AG04449 (cell line): ENCODE measurements around the gene RCBTB1.

Source experiments
- CTCF ChIA-PET: fragments of 350-600 bp; formaldehyde crosslinking; extraction: SDS; loops from one replicate; lab custom pipeline; 2021; ENCODE audit warnings: antibody characterized with exemption; lab: Yijun Ruan, JAX
- POLR2A ChIA-PET: fragments of 400-600, 350-600 bp; formaldehyde crosslinking; extraction: SDS; loops from one replicate; lab custom pipeline; 2020; ENCODE audit warnings: antibody characterized with exemption, inconsistent platforms; lab: Yijun Ruan, JAX
- DNase-seq: peaks from one replicate; pipeline ENCODE4 v3.0.0-alpha.2; 2010; ENCODE audit warnings: low read depth, low spot score
- H3K4me3 ChIP-seq: 2 replicates; pipeline ENCODE4 v1.5.1; 2011; ENCODE audit warnings: low read depth, mild to moderate bottlenecking, control low read depth, low read length
- TF ChIP-seq, protein P1 (sequence below): IDR thresholded peaks from one replicate; pipeline ENCODE4 v1.5.1; 2011; ENCODE audit warnings: mild to moderate bottlenecking, moderate library complexity, low read length, control low read depth, inconsistent platforms; ENCODE audit not compliant: insufficient read depth; ENCODE audit errors: missing control alignments

RCBTB1 gene

DNA sequence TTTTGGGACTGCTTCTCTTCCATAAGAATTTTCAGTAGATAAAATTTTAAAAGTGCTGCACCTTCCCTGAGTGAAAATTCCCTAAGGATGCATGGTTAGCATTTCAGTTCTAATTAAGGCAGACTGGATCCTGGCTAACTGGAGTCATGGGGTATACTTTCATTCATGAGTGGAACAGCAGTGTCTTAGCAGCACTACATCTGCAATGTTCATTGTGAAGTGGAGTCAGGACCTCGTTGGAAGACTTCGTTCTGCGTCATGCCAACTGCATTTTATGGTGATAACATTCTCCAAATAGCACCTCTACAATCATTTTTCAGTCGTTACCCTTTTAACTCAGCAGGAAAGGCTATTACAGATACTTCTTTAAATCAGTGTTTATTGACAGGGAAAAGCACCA lies 64.1 kb downstream of the RCBTB1 start:
- TF ChIP-seq, protein P1, sequence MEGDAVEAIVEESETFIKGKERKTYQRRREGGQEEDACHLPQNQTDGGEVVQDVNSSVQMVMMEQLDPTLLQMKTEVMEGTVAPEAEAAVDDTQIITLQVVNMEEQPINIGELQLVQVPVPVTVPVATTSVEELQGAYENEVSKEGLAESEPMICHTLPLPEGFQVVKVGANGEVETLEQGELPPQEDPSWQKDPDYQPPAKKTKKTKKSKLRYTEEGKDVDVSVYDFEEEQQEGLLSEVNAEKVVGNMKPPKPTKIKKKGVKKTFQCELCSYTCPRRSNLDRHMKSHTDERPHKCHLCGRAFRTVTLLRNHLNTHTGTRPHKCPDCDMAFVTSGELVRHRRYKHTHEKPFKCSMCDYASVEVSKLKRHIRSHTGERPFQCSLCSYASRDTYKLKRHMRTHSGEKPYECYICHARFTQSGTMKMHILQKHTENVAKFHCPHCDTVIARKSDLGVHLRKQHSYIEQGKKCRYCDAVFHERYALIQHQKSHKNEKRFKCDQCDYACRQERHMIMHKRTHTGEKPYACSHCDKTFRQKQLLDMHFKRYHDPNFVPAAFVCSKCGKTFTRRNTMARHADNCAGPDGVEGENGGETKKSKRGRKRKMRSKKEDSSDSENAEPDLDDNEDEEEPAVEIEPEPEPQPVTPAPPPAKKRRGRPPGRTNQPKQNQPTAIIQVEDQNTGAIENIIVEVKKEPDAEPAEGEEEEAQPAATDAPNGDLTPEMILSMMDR = no peak
- ChIA-PET POLR2A (no interaction called here), CTCF (no interaction called here)
- H3K4me3 ChIP-seq = no peak overlapping the region
- no peak for DNase-seq

GRCh38 chr13:49517461-49517860 lies 67.9 kb downstream of the RCBTB1 start:
- TF ChIP-seq, protein P1 = no peak
- H3K4me3 ChIP-seq = no peak overlapping the region
- DNase-seq = no peak
- POLR2A ChIA-PET = no interaction called here
- CTCF ChIA-PET = interaction anchor here (1.0 to 1.1 kb wide), 2 partner anchors 11 to 36 kb away, joined by 3 read pairs; no protein-coding TSS in a partner anchor

- ChIA-PET POLR2A (no interaction called here), CTCF (interaction anchor here (1.0 to 1.3 kb wide), 3 partner anchors 10 to 35 kb away, joined by 3 to 4 read pairs (median 3); no protein-coding TSS in a partner anchor)
- no peak overlapping the region for H3K4me3 ChIP-seq
- TF ChIP-seq, protein P1 = no peak
- DNase-seq = no peak
Observed at GRCh38 chr13:49516467-49516866, 68.9 kb downstream of the RCBTB1 start.

DNA sequence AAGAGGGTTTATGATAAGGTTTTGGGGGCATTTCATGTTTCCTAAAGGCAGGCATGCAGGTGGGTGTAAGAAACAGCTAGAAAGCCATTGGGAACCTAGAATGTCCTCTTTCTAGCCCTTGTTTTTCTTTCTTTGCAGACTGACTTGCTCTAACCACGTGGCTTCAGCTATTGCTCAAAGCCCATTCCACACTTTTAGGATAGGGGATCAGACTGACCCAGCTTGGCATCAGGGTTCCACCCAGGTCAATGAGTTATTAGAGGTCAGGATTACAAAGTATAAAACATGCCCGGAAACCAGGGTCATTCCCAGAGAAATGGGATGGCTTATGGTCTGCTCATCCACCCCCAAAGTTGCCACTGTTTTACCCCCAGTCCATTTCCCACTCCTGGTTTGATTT lies 72.8 kb downstream of the RCBTB1 start:
- TF ChIP-seq, protein P1 = no peak
- ChIA-PET POLR2A (interaction anchor here (0.6 kb wide), 1 partner anchor 16 kb away, joined by 3 read pairs; no protein-coding TSS in a partner anchor), CTCF (no interaction called here)
- H3K4me3 ChIP-seq = no peak overlapping the region
- no peak for DNase-seq

DNA sequence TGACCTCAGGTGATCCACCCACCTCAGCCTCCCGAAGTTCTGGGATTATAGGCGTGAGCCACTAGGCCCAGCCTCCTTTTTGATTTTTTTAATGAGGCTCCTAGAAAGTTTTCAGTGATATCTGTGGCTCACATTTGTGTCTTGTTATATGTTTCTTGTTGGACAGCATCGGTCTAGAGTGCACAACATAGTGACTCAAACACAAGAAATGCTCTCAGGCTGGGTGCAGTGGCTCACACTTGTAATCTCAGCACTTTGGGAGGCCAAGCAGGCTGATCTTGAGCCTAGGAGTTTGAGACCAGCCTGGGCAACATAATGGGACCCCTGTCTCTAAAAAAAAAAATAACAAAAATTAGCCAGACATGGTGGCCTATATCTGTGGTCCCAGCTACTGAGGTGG lies 81.4 kb downstream of the RCBTB1 start:
- ChIA-PET CTCF (interaction anchor here (0.6 kb wide), 1 partner anchor 11 kb away, joined by 3 read pairs; no protein-coding TSS in a partner anchor), POLR2A (no interaction called here)
- H3K4me3 ChIP-seq = no peak overlapping the region
- no peak for DNase-seq
- TF ChIP-seq, protein P1 = no peak

DNA sequence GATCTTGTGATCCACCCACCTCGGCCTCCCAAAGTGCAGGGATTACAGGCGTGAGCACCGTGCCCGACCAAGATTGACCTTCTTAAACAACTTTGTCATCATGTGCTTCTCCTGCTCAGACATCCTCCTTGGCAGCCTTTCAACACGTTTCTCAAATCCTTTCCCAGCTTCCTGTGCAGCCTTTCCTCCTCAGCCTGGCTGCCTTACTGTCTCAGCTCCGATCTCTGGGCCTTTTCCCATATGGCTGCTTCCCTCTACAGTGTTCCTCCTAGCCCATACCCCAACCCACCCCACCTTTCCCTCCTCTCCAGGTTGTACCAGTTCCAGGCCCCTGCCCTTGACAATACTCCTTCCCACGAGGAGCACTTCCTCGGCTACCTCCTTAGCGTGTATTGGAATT lies 82.4 kb downstream of the RCBTB1 start:
- DNase-seq = no peak
- CTCF ChIA-PET = no interaction called here
- POLR2A ChIA-PET = no interaction called here
- H3K4me3 ChIP-seq = no peak overlapping the region
- TF ChIP-seq, protein P1 = no peak
